Mononuclear cell (primary cell): Measurements from ENCODE around the gene PRSS33. TPM values are rescaled to one million over a fixed set of nuclear protein-coding genes. Genes with fewer than 3 reads are reported as not detected.

Source experiments
- H3K27me3 ChIP-seq: 2 replicates; pipeline ENCODE4 v1.6.0; 2011; ENCODE audit warnings: low read length, control low read depth; ENCODE audit not compliant: insufficient read depth
- H3K4me1 ChIP-seq: 2 replicates; pipeline ENCODE4 v1.5.1; 2011; ENCODE audit warnings: mild to moderate bottlenecking, low read length, control low read depth; ENCODE audit not compliant: insufficient read depth
- H3K4me3 ChIP-seq: 2 replicates; pipeline ENCODE4 v1.5.1; 2011; ENCODE audit warnings: mild to moderate bottlenecking, low read length, moderate library complexity
- H3K9me3 ChIP-seq: 2 replicates; pipeline ENCODE4 v1.5.1; 2011; ENCODE audit warnings: low read depth, mild to moderate bottlenecking, control low read depth, low read length
- total RNA-seq: library from RNA; depleted of rRNA; stranded (reverse); fragments of >200 nt; gene quantifications from one replicate; pipeline ENCODE4 v1.2.3, GENCODE V29; 2012

PRSS33 gene
- not detected for total RNA-seq

GRCh38 chr16:2787406-2787805, at the start of gene PRSS33:
Gene PRSS33, minus strand, starts transcription at chr16:2787560. Its CDS starts 1,013 bp downstream, at chr16:2786547.
- H3K4me3 ChIP-seq: no peak within 1 kb of the TSS
- peaks cover 8% of the 10 kb centered on the region for H3K27me3 ChIP-seq
- H3K4me1 ChIP-seq: peaks cover 26% of the 10 kb centered on the region
- H3K9me3 ChIP-seq: no peaks in the 10 kb centered on the region

- peaks cover 17% of the 10 kb centered on the region for H3K4me1 ChIP-seq
- H3K4me3 ChIP-seq: no peak overlapping the region
- H3K9me3 ChIP-seq: no peaks in the 10 kb centered on the region
- no peaks in the 10 kb centered on the region for H3K27me3 ChIP-seq
These were observed 49.5 kb upstream of the PRSS33 start for GRCh38 chr16:2836646-2837508.

- H3K9me3 ChIP-seq: no peaks in the 10 kb centered on the region
- H3K4me3 ChIP-seq: no peak overlapping the region
- peaks cover 7% of the 10 kb centered on the region for H3K4me1 ChIP-seq
- no peaks in the 10 kb centered on the region for H3K27me3 ChIP-seq
These were observed 48.5 kb upstream of the PRSS33 start for GRCh38 chr16:2835638-2836493.

GRCh38 chr16:2834968-2835367, 47.6 kb upstream of the PRSS33 start:
- peaks cover 5% of the 10 kb centered on the region for H3K4me1 ChIP-seq
- H3K4me3 ChIP-seq: no peak overlapping the region
- no peaks in the 10 kb centered on the region for H3K27me3 ChIP-seq
- no peaks in the 10 kb centered on the region for H3K9me3 ChIP-seq

GRCh38 chr16:2833776-2834175, 46.4 kb upstream of the PRSS33 start:
- Histone ChIP-seq H3K4me1 (peaks cover 11% of the 10 kb centered on the region), H3K4me3 (no peak overlapping the region), H3K27me3 (no peaks in the 10 kb centered on the region), H3K9me3 (no peaks in the 10 kb centered on the region)

GRCh38 chr16:2831203-2831602, 43.8 kb upstream of the PRSS33 start:
- peaks cover 11% of the 10 kb centered on the region for H3K4me1 ChIP-seq
- no peak overlapping the region for H3K4me3 ChIP-seq
- no peaks in the 10 kb centered on the region for H3K27me3 ChIP-seq

GRCh38 chr16:2830355-2830695, 43.0 kb upstream of the PRSS33 start:
- Histone ChIP-seq H3K9me3 (no peaks in the 10 kb centered on the region), H3K4me1 (peaks cover 11% of the 10 kb centered on the region), H3K4me3 (no peak overlapping the region), H3K27me3 (no peaks in the 10 kb centered on the region)

More at GRCh38 chr16:2831203-2831602, 43.8 kb upstream of the PRSS33 start:
- H3K9me3 ChIP-seq: no peaks in the 10 kb centered on the region

GRCh38 chr16:2829501-2830354, 42.4 kb upstream of the PRSS33 start, which contains the start of gene ZG16B:
Gene ZG16B, plus strand, starts transcription at chr16:2830303. Its CDS starts 139 bp downstream, at chr16:2830442.
- Histone ChIP-seq H3K9me3 (no peaks in the 10 kb centered on the region), H3K27me3 (no peaks in the 10 kb centered on the region), H3K4me1 (peaks cover 11% of the 10 kb centered on the region), H3K4me3 (no peak within 1 kb of the TSS)

GRCh38 chr16:2828876-2829430, 41.6 kb upstream of the PRSS33 start:
- Histone ChIP-seq H3K4me3 (no peak overlapping the region), H3K27me3 (no peaks in the 10 kb centered on the region), H3K9me3 (no peaks in the 10 kb centered on the region), H3K4me1 (peaks cover 11% of the 10 kb centered on the region)

- no peaks in the 10 kb centered on the region for H3K9me3 ChIP-seq
- H3K4me1 ChIP-seq: peaks cover 11% of the 10 kb centered on the region
- H3K27me3 ChIP-seq: no peaks in the 10 kb centered on the region
- H3K4me3 ChIP-seq: no peak overlapping the region
These were observed 41.1 kb upstream of the PRSS33 start for GRCh38 chr16:2828521-2828840.

GRCh38 chr16:2827831-2828520, 40.6 kb upstream of the PRSS33 start:
- peaks cover 11% of the 10 kb centered on the region for H3K4me1 ChIP-seq
- no peak overlapping the region for H3K4me3 ChIP-seq
- H3K27me3 ChIP-seq: no peaks in the 10 kb centered on the region
- H3K9me3 ChIP-seq: no peaks in the 10 kb centered on the region

- Histone ChIP-seq H3K4me1 (peaks cover 11% of the 10 kb centered on the region), H3K4me3 (no peak overlapping the region), H3K9me3 (no peaks in the 10 kb centered on the region), H3K27me3 (no peaks in the 10 kb centered on the region)
These were observed 40.0 kb upstream of the PRSS33 start for GRCh38 chr16:2827374-2827791.

GRCh38 chr16:2826591-2827373, 39.4 kb upstream of the PRSS33 start:
- Histone ChIP-seq H3K9me3 (no peaks in the 10 kb centered on the region), H3K4me1 (peaks cover 11% of the 10 kb centered on the region), H3K4me3 (no peak overlapping the region), H3K27me3 (no peaks in the 10 kb centered on the region)
